Kidney glomerular epithelial cell (primary cell): Measurements from ENCODE around the gene ACE2.

ENCODE experiments used
- DNase-seq: peaks from one replicate; lab custom pipeline; 2025; lab: John Stamatoyannopoulos, UW

The ACE2 gene

GRCh38 chrX:15574017-15574416, 26.7 kb downstream of the ACE2 start:
- DNase-seq: no peak

- no peak for DNase-seq
Measured at GRCh38 chrX:15570145-15570544, 30.6 kb downstream of the ACE2 start.

DNA sequence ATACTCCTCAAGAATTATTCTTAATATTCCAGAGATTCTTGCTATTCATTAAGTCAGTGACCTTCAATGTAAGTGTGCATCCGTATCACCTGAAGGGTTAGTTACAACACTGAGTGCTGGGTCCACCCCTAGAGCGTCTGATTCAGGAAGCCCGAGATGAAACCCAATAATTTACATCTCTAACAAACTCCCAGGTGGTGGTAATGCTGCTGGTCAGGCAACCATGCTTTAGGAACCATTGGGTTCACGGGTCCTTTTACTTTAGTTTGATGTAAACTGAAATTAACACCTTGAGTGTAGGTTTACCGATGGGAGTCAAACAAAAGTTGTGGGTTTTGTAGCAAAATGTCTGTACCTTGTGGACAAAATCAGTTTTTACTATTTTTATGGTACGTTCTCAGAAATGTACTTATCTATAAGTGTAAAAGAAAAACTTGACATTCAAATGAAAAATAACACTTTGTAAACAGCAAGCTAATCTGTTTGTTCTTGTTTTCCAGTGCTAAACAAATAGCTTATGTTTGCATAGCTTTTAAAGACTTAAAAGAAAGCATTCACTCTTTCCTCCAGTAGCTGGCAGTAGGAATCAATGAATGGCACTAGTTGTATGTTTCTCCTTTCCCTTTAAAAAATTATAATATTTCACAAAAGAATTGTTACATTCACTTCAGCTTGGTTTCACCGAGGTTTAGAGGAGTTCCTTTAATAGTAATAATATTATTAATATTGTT, 32.7 kb downstream of the ACE2 start:
- DNase-seq: no peak

GRCh38 chrX:15567267-15567666, 33.5 kb downstream of the ACE2 start:
- no peak for DNase-seq

- no peak for DNase-seq
Measured at GRCh38 chrX:15566244-15566643, 34.5 kb downstream of the ACE2 start.

- DNase-seq: no peak
Measured at GRCh38 chrX:15564981-15565579, 35.7 kb downstream of the ACE2 start.

DNA sequence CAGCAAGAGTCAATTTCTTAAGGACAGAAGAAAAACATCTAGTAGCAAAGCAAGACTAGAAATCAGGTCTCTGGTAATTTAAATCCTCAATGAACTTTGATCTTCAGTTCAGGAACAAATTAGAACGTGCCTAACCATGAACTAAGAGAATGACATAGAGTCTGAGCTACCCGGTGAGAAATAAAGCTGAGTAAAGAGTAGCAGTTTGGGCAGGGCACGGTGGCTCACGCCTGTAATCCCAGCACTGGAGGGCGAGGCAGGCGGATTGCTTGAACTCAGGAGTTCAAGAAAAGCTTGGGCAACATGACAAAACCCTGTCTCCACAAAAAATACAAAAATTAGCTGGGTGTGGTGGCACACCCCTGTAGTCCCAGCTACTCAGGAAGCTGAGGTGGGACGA, 37.7 kb downstream of the ACE2 start:
- DNase-seq: no peak

DNA sequence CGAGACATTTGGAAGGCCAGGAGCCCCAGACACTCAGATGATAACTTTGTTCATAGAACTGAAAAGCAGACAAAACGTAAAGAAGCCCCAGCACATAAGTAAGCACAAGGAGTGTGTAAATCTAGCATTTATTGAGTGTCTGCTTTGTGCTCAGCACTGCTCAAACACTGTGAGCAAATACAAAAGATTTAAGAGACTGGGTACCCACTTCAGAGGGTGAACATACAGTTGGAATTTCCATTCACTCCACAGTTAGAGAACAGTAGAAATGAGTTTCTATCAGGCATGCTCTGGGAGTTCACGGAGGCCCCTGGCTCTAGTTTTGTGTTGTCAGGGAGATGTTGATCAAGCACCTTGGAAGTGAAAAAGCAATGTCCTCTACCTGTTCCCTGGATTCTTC, 39.8 kb downstream of the ACE2 start:
- no peak for DNase-seq

DNA sequence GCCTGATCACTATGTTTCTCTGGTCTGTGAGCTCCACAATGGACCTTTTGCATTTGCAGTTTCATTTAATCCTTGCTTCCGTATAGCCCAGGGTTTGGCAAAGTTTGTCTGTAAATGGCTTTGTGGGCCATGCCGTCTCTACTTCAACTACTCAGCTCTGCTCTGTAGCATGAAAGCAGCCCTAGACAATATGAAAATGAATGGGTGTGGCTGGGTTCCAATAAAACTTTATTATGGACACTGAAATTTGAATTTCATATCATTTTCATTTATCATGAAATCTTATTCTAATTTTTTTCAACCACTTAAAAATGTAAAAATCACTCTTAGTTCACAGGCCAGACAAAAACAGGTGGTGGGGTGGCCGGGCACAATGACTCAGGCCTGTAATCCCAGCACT, 41.5 kb downstream of the ACE2 start:
- DNase-seq: no peak

- no peak for DNase-seq
Measured at GRCh38 chrX:15549189-15550012, 51.4 kb downstream of the ACE2 start.

DNA sequence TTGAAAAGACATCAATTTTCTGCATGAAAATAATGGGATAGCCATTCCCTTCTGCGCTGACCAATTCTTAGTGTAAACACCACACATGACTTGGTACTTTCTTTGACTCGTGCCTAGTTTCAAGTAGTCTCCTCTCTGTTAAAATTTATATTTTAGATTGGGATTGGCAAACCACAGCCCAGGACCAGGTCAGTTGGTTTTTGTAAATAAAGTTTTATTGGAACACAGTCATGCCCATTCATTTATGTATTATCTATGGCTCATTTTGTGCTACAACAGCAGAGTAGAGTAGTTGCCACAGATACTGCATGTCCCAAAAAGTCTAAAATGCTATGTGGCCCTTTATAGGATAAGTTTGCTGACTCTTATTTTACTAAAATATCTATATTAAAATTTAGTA, 53.4 kb downstream of the ACE2 start:
- no peak for DNase-seq

- no peak for DNase-seq
Measured at GRCh38 chrX:15546745-15547144, 54.0 kb downstream of the ACE2 start.

DNA sequence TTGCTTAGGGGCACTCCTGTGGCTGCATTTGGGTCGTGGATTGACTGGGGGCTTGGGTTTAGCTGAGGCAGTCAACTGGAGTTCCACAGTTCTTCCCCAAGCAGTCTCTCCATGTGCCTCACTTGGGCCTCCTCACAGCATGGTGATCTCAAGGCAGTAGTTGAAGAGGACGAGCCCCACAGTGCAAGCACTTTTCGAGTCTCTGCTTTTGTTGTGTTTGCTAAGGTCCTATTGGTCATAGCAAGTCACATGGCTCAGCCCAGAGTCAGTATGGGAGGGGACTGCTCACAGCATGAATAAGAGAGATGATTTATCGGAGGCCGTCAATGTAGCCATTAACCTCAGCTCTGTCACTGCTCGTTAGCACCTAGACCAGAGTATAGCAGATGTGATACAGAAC, 70.4 kb downstream of the ACE2 start:
- DNase-seq: no peak

- no peak for DNase-seq
Measured at GRCh38 chrX:15529165-15529564, 71.6 kb downstream of the ACE2 start.

DNA sequence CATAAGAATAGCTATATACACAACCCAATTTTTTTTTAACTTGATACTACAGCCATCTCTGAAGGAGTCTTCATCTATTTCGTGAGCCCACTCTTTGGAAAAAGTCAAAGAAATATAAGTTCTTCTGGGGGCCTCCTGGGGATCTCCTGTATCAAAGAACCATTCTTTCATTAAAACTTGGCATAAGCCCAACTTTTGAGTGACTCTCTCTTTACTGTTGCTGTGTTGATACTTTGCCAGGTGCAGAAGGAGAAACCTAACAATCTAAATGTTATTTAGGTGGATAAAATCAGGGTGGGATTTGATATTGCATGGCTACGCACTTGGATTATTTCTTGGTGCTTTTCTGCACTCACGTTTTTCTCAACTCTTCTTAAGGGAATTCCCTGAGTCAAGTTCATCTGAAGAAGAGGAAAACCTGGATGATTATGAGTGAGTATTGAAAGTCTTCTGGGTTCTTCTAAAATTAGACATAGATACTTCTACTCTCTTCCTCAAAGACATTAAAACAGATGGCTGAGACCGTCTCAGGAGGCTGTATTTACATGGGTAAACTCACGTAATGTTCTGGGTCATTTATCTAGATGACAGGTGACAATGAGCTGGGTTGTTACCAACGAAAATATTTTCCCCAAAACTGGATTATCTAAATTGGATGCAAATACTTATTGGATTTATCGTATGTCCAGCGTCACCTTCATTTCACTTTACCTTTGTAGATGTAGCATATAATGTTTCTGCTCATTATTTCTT, 74.9 kb downstream of the ACE2 start:
- no peak for DNase-seq

GRCh38 chrX:15524417-15524816, 76.3 kb downstream of the ACE2 start:
- no peak for DNase-seq

DNA sequence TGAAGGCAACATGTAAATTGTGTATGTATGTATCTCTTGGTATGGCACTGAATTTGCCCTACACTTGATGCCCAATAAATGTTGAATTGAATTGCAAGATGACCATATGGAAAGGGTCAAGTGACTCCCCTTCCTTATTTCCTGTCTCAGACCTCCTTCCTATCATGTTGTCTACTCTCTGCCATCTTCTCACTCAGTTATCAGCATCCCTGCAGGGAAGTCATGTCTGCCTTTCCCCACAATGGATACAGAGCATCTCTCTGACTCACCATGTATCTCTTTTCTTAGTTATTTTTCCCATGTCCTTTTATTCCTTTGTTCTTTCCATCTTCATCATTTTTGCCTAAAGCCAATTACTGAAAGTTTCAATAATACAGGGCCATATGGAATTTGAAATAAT, 77.7 kb downstream of the ACE2 start:
- no peak for DNase-seq

DNA sequence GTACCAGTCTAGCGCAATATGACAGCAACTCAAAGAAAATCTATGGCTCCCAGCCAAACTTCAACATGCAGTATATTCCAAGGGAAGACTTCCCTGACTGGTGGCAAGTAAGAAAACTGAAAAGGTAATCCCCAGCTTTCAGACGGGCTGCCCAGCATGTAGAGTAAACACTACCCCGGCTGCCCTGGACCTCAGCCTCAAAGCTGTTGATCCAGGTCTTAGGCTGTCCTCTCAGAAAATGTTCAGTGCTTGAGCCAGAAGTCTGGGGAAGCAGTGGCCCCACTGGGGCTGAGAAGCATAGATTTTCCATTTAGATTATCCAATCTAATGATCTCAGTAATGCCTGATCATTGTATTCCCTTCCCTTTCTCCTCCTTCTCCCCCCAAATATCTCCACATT, 78.3 kb downstream of the ACE2 start:
- DNase-seq: no peak

GRCh38 chrX:15515931-15516330, 84.8 kb downstream of the ACE2 start:
- no peak for DNase-seq

DNA sequence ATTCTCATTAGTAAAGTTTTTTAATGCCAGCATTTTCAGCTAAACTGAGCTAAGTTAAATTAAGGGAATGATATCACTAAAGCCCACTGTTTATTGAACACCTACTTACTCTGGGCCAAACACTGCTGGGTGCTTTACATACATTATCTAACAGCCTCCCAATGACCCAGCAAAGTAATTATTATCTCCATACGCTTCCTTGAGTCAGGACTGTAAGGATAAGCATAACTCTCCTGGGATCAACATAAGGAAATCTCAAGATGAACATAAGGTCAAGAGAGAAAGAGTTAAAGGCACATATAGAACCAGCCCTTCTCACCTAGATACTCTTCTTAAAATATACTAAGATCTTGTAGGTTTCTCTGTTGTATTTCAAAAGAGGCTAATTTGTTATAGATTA, 86.5 kb downstream of the ACE2 start:
- no peak for DNase-seq

- no peak for DNase-seq
Measured at GRCh38 chrX:15512401-15512965, 88.3 kb downstream of the ACE2 start.

DNA sequence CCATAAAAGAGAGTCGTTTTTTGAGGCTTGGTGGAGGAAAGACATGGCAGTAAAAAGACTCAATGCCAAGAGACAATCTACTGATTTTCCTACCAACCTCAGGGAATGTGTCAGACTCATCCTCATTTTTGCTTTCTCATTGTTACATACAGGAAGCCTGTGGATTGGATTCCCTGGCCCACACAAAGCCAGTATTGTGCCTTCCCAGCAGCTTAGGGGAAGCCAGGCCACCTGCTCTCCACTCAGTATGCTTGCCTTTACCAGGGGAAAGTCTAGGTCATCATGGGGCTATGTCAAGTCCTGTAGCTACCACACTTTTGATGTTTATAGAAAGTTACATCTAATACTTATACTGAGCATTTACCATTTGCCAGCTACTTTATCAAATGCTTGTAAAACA, 89.2 kb downstream of the ACE2 start:
- DNase-seq: no peak
